Liver (tissue), 9 donors: ENCODE results near the gene SENP1. TPM values are rescaled to one million over a fixed set of nuclear protein-coding genes. Genes with fewer than 3 reads are reported as not detected.

Source experiments
- DNase-seq: peaks from one replicate; pipeline ENCODE4 v3.0.0-alpha.2; 2017; ENCODE audit warnings: low spot score
- H3K27ac ChIP-seq, 2 donors: one replicate each; pipeline ENCODE4 v1.7.0; 2013; ENCODE audit warnings: inconsistent platforms in 2 of 2, low read length in 2 of 2, control low read depth in 1 of 2, low read depth in 1 of 2, mild to moderate bottlenecking in 1 of 2
- H3K27me3 ChIP-seq, 4 donors: one replicate each; pipeline versions ENCODE4 v1.6.1 to v1.7.0; 2013; ENCODE audit warnings: low read length in 3 of 4, inconsistent platforms in 1 of 4, mild to moderate bottlenecking in 1 of 4, moderate library complexity in 1 of 4; ENCODE audit not compliant: control insufficient read depth in 4 of 4, insufficient read depth in 4 of 4
- H3K36me3 ChIP-seq, 4 donors: one replicate each; pipeline versions ENCODE4 v1.6.1 to v1.7.0; 2013; ENCODE audit warnings: low read length in 3 of 4, mild to moderate bottlenecking in 3 of 4, low read depth in 1 of 4, moderate library complexity in 1 of 4; ENCODE audit not compliant: control insufficient read depth in 4 of 4, insufficient read depth in 3 of 4
- H3K4me1 ChIP-seq, 4 donors: one replicate each; pipeline versions ENCODE4 v1.6.1 to v1.7.0; 2013; ENCODE audit warnings: low read length in 3 of 4, mild to moderate bottlenecking in 3 of 4, moderate library complexity in 1 of 4; ENCODE audit not compliant: control insufficient read depth in 4 of 4, insufficient read depth in 4 of 4
- H3K4me3 ChIP-seq, 3 donors: one replicate each; pipeline versions ENCODE4 v1.6.1 to v1.7.0; 2013; ENCODE audit warnings: low read length in 3 of 3, control low read depth in 1 of 3, low read depth in 1 of 3, mild to moderate bottlenecking in 1 of 3
- H3K9ac ChIP-seq, 2 donors: one replicate each; pipeline ENCODE4 v1.7.0; 2013; ENCODE audit warnings: low read length in 2 of 2, mild to moderate bottlenecking in 2 of 2, moderate library complexity in 2 of 2, control low read depth in 1 of 2, low read depth in 1 of 2
- H3K9me3 ChIP-seq, 4 donors: one replicate each; pipeline versions ENCODE4 v1.6.1 to v1.7.0; 2013; ENCODE audit warnings: low read length in 3 of 4; ENCODE audit not compliant: control insufficient read depth in 4 of 4
- CTCF ChIP-seq: fragments of 150-350 bp; IDR thresholded peaks from 2 replicates; pipeline ENCODE4 v1.5.1; 2017; ENCODE audit warnings: improper control_type of control experiment, low read depth, low read length; ENCODE audit not compliant: missing input control
- EGR1 ChIP-seq, 2 donors: IDR thresholded peaks; 2 replicates each; pipeline ENCODE4 v1.6.1; 2016 to 2018; ENCODE audit warnings: antibody characterized with exemption in 2 of 2, low read depth in 2 of 2
- FOXA1 ChIP-seq: IDR thresholded peaks from 2 replicates; pipeline ENCODE4 v1.6.1; 2016; ENCODE audit warnings: antibody characterized with exemption
- FOXA2 ChIP-seq: IDR thresholded peaks from 2 replicates; pipeline ENCODE4 v1.6.1; 2016; ENCODE audit warnings: antibody characterized with exemption
- GABPA ChIP-seq, 2 donors: IDR thresholded peaks in 1 of 2; conservative IDR thresholded peaks in 1 of 2; 2 replicates each; pipeline ENCODE4 v1.6.1; 2016; ENCODE audit warnings: antibody characterized with exemption in 2 of 2, mild to moderate bottlenecking in 1 of 2, moderate library complexity in 1 of 2
- HNF4A ChIP-seq, 2 donors: conservative IDR thresholded peaks; 2 replicates each; pipeline ENCODE4 v1.6.1; 2016; ENCODE audit warnings: antibody characterized with exemption in 2 of 2, mild to moderate bottlenecking in 2 of 2
- HNF4G ChIP-seq: IDR thresholded peaks from 2 replicates; pipeline ENCODE4 v1.6.1; 2016; ENCODE audit warnings: antibody characterized with exemption
- JUND ChIP-seq, 2 donors: IDR thresholded peaks; 2 replicates each; pipeline ENCODE4 v1.6.1; 2016; ENCODE audit warnings: antibody characterized with exemption in 2 of 2
- NR2F2 ChIP-seq: IDR thresholded peaks from 2 replicates; pipeline ENCODE4 v1.6.1; 2016; ENCODE audit warnings: antibody characterized with exemption
- RAD21 ChIP-seq, 2 donors: IDR thresholded peaks; 2 replicates each; pipeline ENCODE4 v1.6.1; 2016; ENCODE audit warnings: antibody characterized with exemption in 2 of 2, mild to moderate bottlenecking in 2 of 2
- REST ChIP-seq: IDR thresholded peaks from 2 replicates; pipeline ENCODE4 v1.6.1; 2016; ENCODE audit warnings: antibody characterized with exemption, mild to moderate bottlenecking
- RXRA ChIP-seq, 2 donors: IDR thresholded peaks; 2 replicates each; pipeline ENCODE4 v1.6.1; 2017 to 2018; ENCODE audit warnings: antibody characterized with exemption in 2 of 2, mild to moderate bottlenecking in 1 of 2
- SP1 ChIP-seq: IDR thresholded peaks from 2 replicates; pipeline ENCODE4 v1.6.1; 2018; ENCODE audit warnings: antibody characterized with exemption, mild to moderate bottlenecking
- TAF1 ChIP-seq: conservative IDR thresholded peaks from 2 replicates; pipeline ENCODE4 v1.6.1; 2016; ENCODE audit warnings: antibody characterized with exemption, mild to moderate bottlenecking
- YY1 ChIP-seq: IDR thresholded peaks from 2 replicates; pipeline ENCODE4 v1.6.1; 2016; ENCODE audit warnings: antibody characterized with exemption, mild to moderate bottlenecking
- WGBS: extraction: QIAGEN DNeasy Blood & Tissue Kit; methylation state at CpG from one replicate; pipeline ENCODE4 v1.1.7; 2013; 5-methylcytosine and 5-hydroxymethylcytosine counted together
- polyA plus RNA-seq, 2 donors: library from polyadenylated mRNA; stranded (reverse) in 1 of 2; unstranded in 1 of 2; fragments of 200-250 nt in 1 of 2; fragments of >200 nt in 1 of 2; fragmentation: Nextera tagmentation in 1 of 2; extraction: Ambion mirVana in 1 of 2; gene quantifications; one replicate each; pipeline versions ENCODE4 v1.2.1 to v1.2.3, GENCODE V29; 2013 to 2015
- total RNA-seq, 2 donors: library from RNA; depleted of rRNA; stranded (reverse); fragments of >200 nt; gene quantifications; one replicate each; pipeline ENCODE4 v1.2.3, GENCODE V29; 2014
- TF ChIP-seq, protein P1 (sequence below): IDR thresholded peaks from 2 replicates; pipeline ENCODE4 v1.6.1; 2016; ENCODE audit warnings: antibody characterized with exemption
- TF ChIP-seq, protein P2 (sequence below): IDR thresholded peaks from 2 replicates; pipeline ENCODE4 v1.6.1; 2016; ENCODE audit warnings: antibody characterized with exemption
- TF ChIP-seq, protein P3 (sequence below): IDR thresholded peaks from 2 replicates; pipeline ENCODE4 v1.6.1; 2016; ENCODE audit warnings: antibody characterized with exemption
- donor health status: healthy.
- donor health status: healthy.
- donor health status: healthy.
- donor health status: healthy.
- donor health status: healthy.

Gene SENP1
- total and polyA plus RNA-seq, 4 donors = 1.4 to 11.7 (median 4.2) TPM

GRCh38 chr12:48023386-48023785 is 82.5 kb downstream of the SENP1 start:
- H3K27me3 ChIP-seq = peaks cover 0 to 5% (median 0%) of the 10 kb centered on the region in 4 donors
- no peaks in the 10 kb centered on the region for H3K36me3 ChIP-seq
- H3K4me3 ChIP-seq = no peak overlapping the region
- no peaks in the 10 kb centered on the region for H3K4me1 ChIP-seq
- H3K9me3 ChIP-seq = no peaks in the 10 kb centered on the region
- TF ChIP-seq FOXA1 (no peak), RAD21 (IDR thresholded peaks at IDR 0.05) (no peak), SP1 (no peak), FOXA2 (no peak), TAF1 (no peak), HNF4G (no peak), JUND (IDR thresholded peaks at IDR 0.05) (no peak), YY1 (no peak), GABPA (IDR thresholded peaks at IDR 0.05 in 1 of 2, conservative IDR thresholded peaks at IDR 0.05 in 1 of 2) (no peak), RXRA (IDR thresholded peaks at IDR 0.05) (no peak), EGR1 (IDR thresholded peaks at IDR 0.05; ENCODE audit: low read depth in 2 of 2) (no peak), HNF4A (conservative IDR thresholded peaks at IDR 0.05) (no peak), CTCF (no peak), NR2F2 (no peak), REST (no peak)
- TF ChIP-seq, protein P1, sequence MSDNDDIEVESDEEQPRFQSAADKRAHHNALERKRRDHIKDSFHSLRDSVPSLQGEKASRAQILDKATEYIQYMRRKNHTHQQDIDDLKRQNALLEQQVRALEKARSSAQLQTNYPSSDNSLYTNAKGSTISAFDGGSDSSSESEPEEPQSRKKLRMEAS = no peak
- TF ChIP-seq, protein P2, sequence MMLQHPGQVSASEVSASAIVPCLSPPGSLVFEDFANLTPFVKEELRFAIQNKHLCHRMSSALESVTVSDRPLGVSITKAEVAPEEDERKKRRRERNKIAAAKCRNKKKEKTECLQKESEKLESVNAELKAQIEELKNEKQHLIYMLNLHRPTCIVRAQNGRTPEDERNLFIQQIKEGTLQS = no peak
- TF ChIP-seq, protein P3, sequence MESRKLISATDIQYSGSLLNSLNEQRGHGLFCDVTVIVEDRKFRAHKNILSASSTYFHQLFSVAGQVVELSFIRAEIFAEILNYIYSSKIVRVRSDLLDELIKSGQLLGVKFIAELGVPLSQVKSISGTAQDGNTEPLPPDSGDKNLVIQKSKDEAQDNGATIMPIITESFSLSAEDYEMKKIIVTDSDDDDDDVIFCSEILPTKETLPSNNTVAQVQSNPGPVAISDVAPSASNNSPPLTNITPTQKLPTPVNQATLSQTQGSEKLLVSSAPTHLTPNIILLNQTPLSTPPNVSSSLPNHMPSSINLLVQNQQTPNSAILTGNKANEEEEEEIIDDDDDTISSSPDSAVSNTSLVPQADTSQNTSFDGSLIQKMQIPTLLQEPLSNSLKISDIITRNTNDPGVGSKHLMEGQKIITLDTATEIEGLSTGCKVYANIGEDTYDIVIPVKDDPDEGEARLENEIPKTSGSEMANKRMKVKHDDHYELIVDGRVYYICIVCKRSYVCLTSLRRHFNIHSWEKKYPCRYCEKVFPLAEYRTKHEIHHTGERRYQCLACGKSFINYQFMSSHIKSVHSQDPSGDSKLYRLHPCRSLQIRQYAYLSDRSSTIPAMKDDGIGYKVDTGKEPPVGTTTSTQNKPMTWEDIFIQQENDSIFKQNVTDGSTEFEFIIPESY = no peak
- H3K9ac ChIP-seq = no peak overlapping the region
- no peak overlapping the region for H3K27ac ChIP-seq
- no peak for DNase-seq
- WGBS = 72% methylated on average over 5 of the region's 5 CpGs
